HL-60 (cell line): ENCODE results near the gene ENPP7.

Source experiments
- DNase-seq, 2 experiments: peaks; one replicate each; pipeline ENCODE4 v3.0.0-alpha.2; 2010 to 2020; ENCODE audit warnings: low read depth in 1 of 2, low spot score in 1 of 2
- H3K27ac ChIP-seq: fragments of 250-450 bp; sonication (Bioruptor Pico); replicated peaks from 2 replicates; pipeline ENCODE4 v1.5.1; 2020; ENCODE audit warnings: mild to moderate bottlenecking, moderate library complexity
- H3K27me3 ChIP-seq: fragments of 250-450 bp; sonication (Bioruptor Pico); 2 replicates; pipeline ENCODE4 v1.5.1; 2021; ENCODE audit warnings: mild to moderate bottlenecking, moderate library complexity; ENCODE audit not compliant: insufficient read depth, poor library complexity, severe bottlenecking
- H3K4me3 ChIP-seq: replicated peaks from 2 replicates; pipeline ENCODE4 v1.5.1; 2011; ENCODE audit warnings: mild to moderate bottlenecking, control low read depth, low read length; ENCODE audit not compliant: insufficient read depth
- GABPA ChIP-seq: IDR thresholded peaks from 2 replicates; pipeline ENCODE4 v1.6.1; 2012; ENCODE audit warnings: low read depth
- POLR2AphosphoS5 ChIP-seq: IDR thresholded peaks from 2 replicates; pipeline ENCODE4 v1.6.1; 2012; ENCODE audit warnings: low read depth
- REST ChIP-seq: IDR thresholded peaks from 2 replicates; pipeline ENCODE4 v1.6.1; 2012; ENCODE audit warnings: low read depth; ENCODE audit not compliant: insufficient replicate concordance
- SPI1 ChIP-seq: IDR thresholded peaks from 2 replicates; pipeline ENCODE4 v1.6.1; 2012; ENCODE audit warnings: low read depth, mild to moderate bottlenecking, borderline replicate concordance
- TF ChIP-seq, protein P1 (sequence below): IDR thresholded peaks from one replicate; pipeline ENCODE4 v1.5.1; 2011; ENCODE audit warnings: low read length, control low read depth, inconsistent platforms; ENCODE audit not compliant: insufficient read depth

Gene ENPP7

GRCh38 chr17:79738643-79739042 lies 7.9 kb downstream of the ENPP7 start:
- Histone ChIP-seq H3K27me3 (peaks cover 23% of the 10 kb centered on the region), H3K4me3 (no peak overlapping the region), H3K27ac (no peak overlapping the region)
- no peak for TF ChIP-seq GABPA
- TF ChIP-seq, protein P1, sequence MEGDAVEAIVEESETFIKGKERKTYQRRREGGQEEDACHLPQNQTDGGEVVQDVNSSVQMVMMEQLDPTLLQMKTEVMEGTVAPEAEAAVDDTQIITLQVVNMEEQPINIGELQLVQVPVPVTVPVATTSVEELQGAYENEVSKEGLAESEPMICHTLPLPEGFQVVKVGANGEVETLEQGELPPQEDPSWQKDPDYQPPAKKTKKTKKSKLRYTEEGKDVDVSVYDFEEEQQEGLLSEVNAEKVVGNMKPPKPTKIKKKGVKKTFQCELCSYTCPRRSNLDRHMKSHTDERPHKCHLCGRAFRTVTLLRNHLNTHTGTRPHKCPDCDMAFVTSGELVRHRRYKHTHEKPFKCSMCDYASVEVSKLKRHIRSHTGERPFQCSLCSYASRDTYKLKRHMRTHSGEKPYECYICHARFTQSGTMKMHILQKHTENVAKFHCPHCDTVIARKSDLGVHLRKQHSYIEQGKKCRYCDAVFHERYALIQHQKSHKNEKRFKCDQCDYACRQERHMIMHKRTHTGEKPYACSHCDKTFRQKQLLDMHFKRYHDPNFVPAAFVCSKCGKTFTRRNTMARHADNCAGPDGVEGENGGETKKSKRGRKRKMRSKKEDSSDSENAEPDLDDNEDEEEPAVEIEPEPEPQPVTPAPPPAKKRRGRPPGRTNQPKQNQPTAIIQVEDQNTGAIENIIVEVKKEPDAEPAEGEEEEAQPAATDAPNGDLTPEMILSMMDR, result no peak
- TF ChIP-seq POLR2AphosphoS5, result no peak
- no peak for TF ChIP-seq SPI1
- TF ChIP-seq REST, result no peak
- DNase-seq, result no peak

- peaks cover 23% of the 10 kb centered on the region for H3K27me3 ChIP-seq
- DNase-seq, result no peak
- no peak overlapping the region for H3K4me3 ChIP-seq
- H3K27ac ChIP-seq, result no peak overlapping the region
- TF ChIP-seq SPI1 (no peak), GABPA (no peak), REST (no peak), POLR2AphosphoS5 (no peak)
- TF ChIP-seq, protein P1, result no peak
Measured at GRCh38 chr17:79739148-79740062, 8.7 kb downstream of the ENPP7 start.

DNA sequence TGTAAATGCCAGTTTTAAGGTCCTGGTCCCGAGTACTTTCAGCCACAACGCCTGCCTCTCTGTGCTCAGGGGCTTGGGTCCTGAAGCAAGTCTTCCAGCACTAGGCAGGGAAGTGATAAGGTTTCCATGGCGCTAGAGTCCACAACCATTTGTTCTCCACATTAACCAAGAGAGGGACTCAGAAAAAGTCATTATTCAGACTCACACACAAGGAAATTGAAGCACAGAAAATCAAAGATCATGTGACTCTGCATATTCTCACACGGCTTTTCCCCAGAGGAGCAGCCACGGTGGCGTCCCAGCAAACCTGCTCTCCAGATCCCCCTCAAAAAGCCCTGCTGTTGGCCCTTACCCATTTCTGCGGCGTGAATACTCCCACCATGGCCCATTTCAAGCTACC lies 9.7 kb downstream of the ENPP7 start:
- no peak overlapping the region for H3K27ac ChIP-seq
- H3K4me3 ChIP-seq, result no peak overlapping the region
- TF ChIP-seq, protein P1, result no peak
- TF ChIP-seq REST (no peak), POLR2AphosphoS5 (no peak), GABPA (no peak), SPI1 (no peak)
- DNase-seq, result no peak
- H3K27me3 ChIP-seq, result peaks cover 23% of the 10 kb centered on the region
